HG02642 (cell line): ENCODE measurements around the gene ARHGAP31.
"Not testable (repeated sequence)": the region's sequence is repeated elsewhere in the genome, so short reads cannot be mapped to it uniquely, and the experiment has no call there.

Experiments used
- ATAC-seq: cut with Tn5 transposase; IDR thresholded peaks from one replicate; pipeline ENCODE4 v1.9.1; 2021; ENCODE audit warnings: mild to moderate bottlenecking; ENCODE audit not compliant: unreplicated experiment, poor library complexity

ARHGAP31 gene

GRCh38 chr3:119294696-119295671 lies 801 bp downstream of the ARHGAP31 start:
- peak; percentile 30 for ATAC-seq

GRCh38 chr3:119295816-119296726 lies 1.9 kb downstream of the ARHGAP31 start:
- ATAC-seq, result no peak

GRCh38 chr3:119296727-119297122 lies 2.5 kb downstream of the ARHGAP31 start:
- no peak for ATAC-seq

GRCh38 chr3:119297169-119297568 lies 3.0 kb downstream of the ARHGAP31 start:
- ATAC-seq, result no peak

GRCh38 chr3:119298565-119298941 lies 4.4 kb downstream of the ARHGAP31 start:
- no peak for ATAC-seq

GRCh38 chr3:119300991-119301391 lies 6.8 kb downstream of the ARHGAP31 start:
- no peak for ATAC-seq

- no peak for ATAC-seq
Observed at GRCh38 chr3:119301662-119302061, 7.5 kb downstream of the ARHGAP31 start.

- ATAC-seq, result peak; percentile 73
Observed at GRCh38 chr3:119302697-119303551, 8.7 kb downstream of the ARHGAP31 start.

- ATAC-seq, result no peak
Observed at GRCh38 chr3:119304201-119304713, 10.1 kb downstream of the ARHGAP31 start.

DNA sequence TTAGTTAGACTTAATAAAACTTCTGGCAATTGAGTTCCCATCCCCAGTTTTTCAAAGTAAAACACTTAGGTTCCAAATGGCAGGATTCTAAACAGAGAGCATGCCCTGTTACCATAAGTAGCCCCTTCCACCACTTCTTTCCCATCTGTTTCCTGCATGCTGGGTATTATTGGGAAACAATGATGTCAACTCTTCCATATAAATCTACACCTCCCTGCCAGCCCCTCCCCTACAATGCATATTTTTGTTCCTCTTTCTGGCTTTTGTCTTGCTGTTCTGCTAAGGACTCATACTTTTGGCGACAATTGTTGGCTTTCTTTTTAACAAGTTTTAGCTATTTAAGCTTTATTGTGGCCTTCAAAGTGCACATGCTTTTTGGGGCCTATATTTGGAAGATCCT lies 11.1 kb downstream of the ARHGAP31 start:
- ATAC-seq, result no peak

GRCh38 chr3:119306378-119306777 lies 12.2 kb downstream of the ARHGAP31 start:
- ATAC-seq, result not testable (repeated sequence)

- no peak for ATAC-seq
Observed at GRCh38 chr3:119308355-119308754, 14.2 kb downstream of the ARHGAP31 start.

DNA sequence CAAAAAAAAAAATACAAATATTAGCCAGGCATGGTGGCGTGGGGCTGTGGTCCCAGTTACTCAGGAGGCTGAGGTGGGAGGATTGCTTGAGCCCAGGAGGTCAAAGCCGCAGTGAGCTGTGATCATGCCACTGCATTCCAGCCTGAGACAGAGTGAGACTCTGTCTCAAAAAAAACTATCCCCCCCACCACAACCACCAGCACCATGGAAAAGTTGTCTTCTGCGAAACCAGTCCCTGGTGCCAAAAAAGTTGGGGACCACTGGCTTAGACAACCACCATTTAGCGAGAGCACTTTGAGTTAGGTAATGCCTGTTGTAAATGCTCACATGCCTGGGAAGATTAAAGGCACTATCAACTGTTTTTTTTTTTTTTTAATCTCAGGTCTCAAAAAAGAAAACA lies 15.4 kb downstream of the ARHGAP31 start:
- ATAC-seq, result no peak

- ATAC-seq, result no peak
Observed at GRCh38 chr3:119310071-119310470, 15.9 kb downstream of the ARHGAP31 start.

DNA sequence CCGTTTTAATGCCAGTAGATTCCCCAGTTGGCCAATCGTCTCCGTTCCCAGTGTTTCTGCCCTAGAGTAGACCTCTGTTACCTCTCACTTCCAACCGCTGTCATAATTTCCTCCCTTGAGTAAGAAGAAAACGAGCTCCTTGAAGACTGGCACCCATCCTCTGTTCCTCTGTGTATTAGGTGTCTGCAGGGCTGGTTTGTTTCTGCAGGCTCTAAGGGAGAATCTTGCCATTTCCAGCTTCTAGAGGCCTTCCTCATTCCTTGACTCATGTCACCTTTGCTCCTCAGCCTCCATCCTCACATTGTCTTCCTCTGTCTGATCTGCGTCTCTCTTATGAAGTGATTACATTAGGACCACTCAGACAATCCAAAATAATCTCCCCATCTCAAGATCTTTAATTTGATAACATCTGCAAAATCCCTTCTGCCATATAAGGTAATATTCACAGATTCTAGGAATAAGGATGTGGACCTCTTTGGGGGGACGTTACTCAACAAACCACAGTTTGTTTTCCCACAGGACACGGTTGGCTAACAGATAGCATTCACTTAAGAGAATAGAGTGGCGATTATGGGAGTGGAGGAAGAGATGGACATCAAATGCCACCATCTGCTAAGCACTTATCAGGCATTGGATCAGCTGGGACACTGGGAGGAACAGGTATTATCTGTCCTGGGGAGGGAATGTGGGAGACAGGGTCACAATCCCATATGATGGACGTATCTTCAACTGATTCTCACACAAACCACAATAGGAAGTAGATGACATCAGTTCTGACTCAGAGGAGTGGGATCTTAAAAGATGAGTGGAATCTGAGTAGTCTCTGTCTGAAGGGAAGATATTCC lies 17.1 kb downstream of the ARHGAP31 start:
- no peak for ATAC-seq

DNA sequence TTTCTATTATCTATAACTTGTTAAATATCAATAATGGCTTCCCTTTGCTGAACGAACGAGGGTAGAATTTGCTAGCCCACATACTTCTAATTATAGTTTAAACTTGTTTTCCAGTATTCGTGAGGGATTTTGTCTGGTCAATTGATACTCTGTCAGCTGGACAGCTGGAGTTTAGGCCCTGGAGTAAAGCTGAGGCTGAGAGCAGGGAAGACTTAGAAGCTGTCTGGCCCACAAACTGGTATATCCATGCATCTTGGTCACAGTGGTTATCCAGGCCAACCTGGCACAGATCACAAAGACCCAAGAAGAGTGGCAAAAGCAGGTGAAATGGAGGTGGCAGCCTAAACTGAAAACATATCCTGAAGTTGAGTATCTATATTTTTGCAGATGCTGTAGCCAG lies 19.3 kb downstream of the ARHGAP31 start:
- ATAC-seq, result no peak

DNA sequence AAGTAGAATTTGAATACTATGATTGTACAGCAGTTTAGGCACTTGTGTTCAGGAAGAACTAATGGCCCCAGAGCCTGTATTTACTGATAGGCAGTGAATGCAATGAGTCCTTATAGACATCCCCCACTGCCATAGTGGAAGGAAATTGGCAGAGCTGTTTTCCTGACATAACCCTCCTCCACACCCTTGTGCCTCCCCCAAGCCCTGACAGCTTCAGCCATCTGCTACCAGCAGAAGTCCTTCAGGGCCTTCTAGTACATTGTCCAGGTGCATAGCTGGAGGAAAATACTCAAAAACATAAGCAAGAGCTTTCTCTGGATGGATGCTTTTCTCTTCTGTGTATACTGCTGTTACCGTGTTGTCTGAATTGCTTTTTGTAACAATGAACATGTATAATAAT lies 20.6 kb downstream of the ARHGAP31 start:
- no peak for ATAC-seq

- ATAC-seq, result no peak
Observed at GRCh38 chr3:119315600-119316312, 21.6 kb downstream of the ARHGAP31 start.
